A549 (cell line): ENCODE measurements around the gene FBXO24. TPM values are rescaled to one million over a fixed set of nuclear protein-coding genes. Genes with fewer than 3 reads are reported as not detected.

ENCODE experiments used
- ATAC-seq, 2 experiments: fragments of 200-7000 bp in 1 of 2; fragments of >200 bp in 1 of 2; cut with Nextera tagmentation in 1 of 2; cut with Tn5 transposase in 1 of 2; 3 replicates each; pipeline versions ENCODE4 v1.8.0 to v1.9.1; 2018 to 2020; ENCODE audit warnings: mild to moderate bottlenecking in 1 of 2, moderate library complexity in 1 of 2
- CTCF ChIA-PET: fragments of 300-600 bp; sonication (Branson Sonifier 250); formaldehyde crosslinking; extraction: SDS; loops from one replicate; lab custom pipeline; 2021; ENCODE audit warnings: antibody characterized with exemption, inconsistent platforms; lab: Yijun Ruan, JAX
- POLR2A ChIA-PET: fragments of 350-600 bp; formaldehyde crosslinking; extraction: SDS; loops from one replicate; lab custom pipeline; 2021; ENCODE audit warnings: antibody characterized with exemption, inconsistent platforms; lab: Yijun Ruan, JAX
- DNase-seq, 2 experiments: peaks; one replicate each; pipeline versions ENCODE4 v3.0.0 to v3.0.0-alpha.2; 2011 to 2016; ENCODE audit warnings: low read depth in 1 of 2, low spot score in 1 of 2
- FAIRE-seq: peaks from 2 replicates; lab custom pipeline; 2011; peaks lifted over from hg19 to GRCh38; lab: Jason Lieb, UNC
- H3K27ac ChIP-seq, 2 experiments: fragments of >200 bp; sonication (Bioruptor Twin); formaldehyde crosslinking; 3 replicates each; pipeline ENCODE4 v1.5.1; 2016 to 2017
- H3K4me1 ChIP-seq: fragments of >200 bp; sonication (Bioruptor Twin); formaldehyde crosslinking; 3 replicates; pipeline ENCODE4 v1.6.1; 2016
- H3K4me2 ChIP-seq: fragments of >200 bp; sonication (Bioruptor Twin); formaldehyde crosslinking; 3 replicates; pipeline ENCODE4 v1.6.1; 2016
- H3K4me3 ChIP-seq: fragments of >200 bp; sonication (Bioruptor Twin); formaldehyde crosslinking; 3 replicates; pipeline ENCODE4 v1.5.1; 2016
- H3K9me3 ChIP-seq: fragments of >200 bp; sonication (Bioruptor Twin); formaldehyde crosslinking; 3 replicates; pipeline ENCODE4 v1.6.1; 2016
- CBX2 ChIP-seq: fragments of 200-600 bp; sonication (generic); IDR thresholded peaks from 2 replicates; pipeline ENCODE4 v1.6.1; 2016; ENCODE audit warnings: low read depth, mild to moderate bottlenecking, borderline replicate concordance
- CEBPB ChIP-seq, 2 experiments: fragments of >200 bp in 1 of 2; sonication (Bioruptor Twin) in 1 of 2; formaldehyde crosslinking in 1 of 2; IDR thresholded peaks; 2 replicates each; pipeline ENCODE4 v1.6.1; 2012 to 2016
- CHD4 ChIP-seq: fragments of 200-600 bp; sonication (generic); IDR thresholded peaks from 2 replicates; pipeline ENCODE4 v1.6.1; 2016; ENCODE audit warnings: antibody characterized with exemption, mild to moderate bottlenecking, borderline replicate concordance
- CTCF ChIP-seq: fragments of >200 bp; sonication (Bioruptor Twin); formaldehyde crosslinking; IDR thresholded peaks from 3 replicates; pipeline ENCODE4 v1.5.1; 2016
- EHMT2 ChIP-seq: fragments of 200-600 bp; sonication (generic); IDR thresholded peaks from 2 replicates; pipeline ENCODE4 v1.6.1; 2016; ENCODE audit warnings: antibody characterized with exemption, low read depth, mild to moderate bottlenecking, moderate library complexity
- ELK1 ChIP-seq: fragments of 150-350 bp; IDR thresholded peaks from 2 replicates; pipeline ENCODE4 v1.6.1; 2014; ENCODE audit warnings: low read depth, mild to moderate bottlenecking, low read length
- EP300 ChIP-seq, 2 experiments: fragments of >200 bp; sonication (Bioruptor Twin); formaldehyde crosslinking; IDR thresholded peaks; 2 replicates in 1 of 2; 3 replicates in 1 of 2; pipeline ENCODE4 v1.6.1; 2016 to 2017
- ESRRA ChIP-seq: fragments of 150-350 bp; IDR thresholded peaks from 2 replicates; pipeline ENCODE4 v1.6.1; 2014; ENCODE audit warnings: mild to moderate bottlenecking, low read length, borderline replicate concordance
- FOSB ChIP-seq: fragments of 250-450 bp; sonication (Bioruptor Pico); IDR thresholded peaks from 2 replicates; pipeline ENCODE4 v1.5.0; 2020; ENCODE audit warnings: mild to moderate bottlenecking, moderate library complexity
- FOSL2 ChIP-seq, 2 experiments: fragments of 450-650 bp in 1 of 2; fragments of >200 bp in 1 of 2; sonication (Bioruptor Twin) in 1 of 2; formaldehyde crosslinking; IDR thresholded peaks; 2 replicates each; pipeline versions ENCODE4 v1.5.0 to v1.6.1; 2016 to 2020; ENCODE audit warnings: mild to moderate bottlenecking in 1 of 2, moderate library complexity in 1 of 2
- GATA3 ChIP-seq: IDR thresholded peaks from 2 replicates; pipeline ENCODE4 v1.6.1; 2012; ENCODE audit warnings: borderline replicate concordance
- HDAC2 ChIP-seq: fragments of 200-600 bp; sonication (generic); IDR thresholded peaks from 2 replicates; pipeline ENCODE4 v1.6.1; 2016
- HOXA7 ChIP-seq: fragments of 250-450 bp; sonication (Bioruptor Pico); IDR thresholded peaks from 2 replicates; pipeline ENCODE4 v1.5.0; 2020; ENCODE audit warnings: mild to moderate bottlenecking, moderate library complexity
- HOXB5 ChIP-seq: fragments of 250-450 bp; sonication (Bioruptor Pico); IDR thresholded peaks from 2 replicates; pipeline ENCODE4 v1.5.0; 2020; ENCODE audit warnings: mild to moderate bottlenecking, moderate library complexity
- JUN ChIP-seq, 2 experiments: fragments of >200 bp; sonication (Bioruptor Twin); formaldehyde crosslinking; IDR thresholded peaks; 2 replicates in 1 of 2; 3 replicates in 1 of 2; pipeline ENCODE4 v1.6.1; 2016 to 2017
- KDM5A ChIP-seq: fragments of 200-600 bp; sonication (generic); IDR thresholded peaks from 2 replicates; pipeline ENCODE4 v1.6.1; 2016; ENCODE audit warnings: antibody characterized with exemption, mild to moderate bottlenecking
- MAZ ChIP-seq: fragments of 150-350 bp; IDR thresholded peaks from 2 replicates; pipeline ENCODE4 v1.6.1; 2014; ENCODE audit warnings: antibody characterized with exemption, low read depth, low read length, borderline replicate concordance
- MYC ChIP-seq: IDR thresholded peaks from 2 replicates; pipeline ENCODE4 v1.6.1; 2012; ENCODE audit warnings: mild to moderate bottlenecking, inconsistent platforms, low read length, improper control_type of control experiment, borderline replicate concordance
- NFE2L2 ChIP-seq: fragments of 150-350 bp; conservative IDR thresholded peaks from 2 replicates; pipeline ENCODE4 v1.6.1; 2014; ENCODE audit warnings: low read length
- NR3C1 ChIP-seq: fragments of >200 bp; sonication (Bioruptor Twin); formaldehyde crosslinking; IDR thresholded peaks from 3 replicates; pipeline ENCODE4 v1.6.1; 2017
- PBX3 ChIP-seq: IDR thresholded peaks from 2 replicates; pipeline ENCODE4 v1.6.1; 2012
- POLR2A ChIP-seq: IDR thresholded peaks from 2 replicates; pipeline ENCODE4 v1.6.1; 2012; ENCODE audit warnings: mild to moderate bottlenecking, low read length
- RARB ChIP-seq: fragments of 250-450 bp; sonication (Bioruptor Pico); IDR thresholded peaks from 2 replicates; pipeline ENCODE4 v1.8.0; 2021; ENCODE audit warnings: mild to moderate bottlenecking, moderate library complexity
- RCOR1 ChIP-seq: fragments of 150-350 bp; IDR thresholded peaks from 2 replicates; pipeline ENCODE4 v1.6.1; 2014; ENCODE audit warnings: antibody characterized with exemption, low read length, low read depth
- RFX5 ChIP-seq: fragments of 450-650 bp; IDR thresholded peaks from 2 replicates; pipeline ENCODE4 v1.7.1; 2014; ENCODE audit warnings: antibody characterized with exemption, mild to moderate bottlenecking, moderate library complexity
- RNF2 ChIP-seq: fragments of 200-600 bp; sonication (generic); IDR thresholded peaks from 2 replicates; pipeline ENCODE4 v1.6.1; 2016; ENCODE audit warnings: low read depth, mild to moderate bottlenecking, antibody characterized with exemption, moderate library complexity, borderline replicate concordance
- SMC3 ChIP-seq: fragments of >200 bp; sonication (Bioruptor Twin); formaldehyde crosslinking; IDR thresholded peaks from 3 replicates; pipeline ENCODE4 v1.6.1; 2018; ENCODE audit warnings: inconsistent platforms
- USF2 ChIP-seq: fragments of 450-650 bp; IDR thresholded peaks from 2 replicates; pipeline ENCODE4 v1.6.1; 2014; ENCODE audit warnings: antibody characterized with exemption
- ZC3H11A ChIP-seq: fragments of 450-650 bp; IDR thresholded peaks from 2 replicates; pipeline ENCODE4 v1.6.1; 2014; ENCODE audit warnings: antibody characterized with exemption, mild to moderate bottlenecking
- ZFP36 ChIP-seq: fragments of 450-650 bp; IDR thresholded peaks from 2 replicates; pipeline ENCODE4 v1.6.1; 2014; ENCODE audit warnings: borderline replicate concordance; ENCODE audit not compliant: partially characterized antibody
- WGBS: methylation state at CpG from one replicate; pipeline ENCODE4 v1.1.6; 2017; ENCODE audit errors: missing lambda C conversion rate; 5-methylcytosine and 5-hydroxymethylcytosine counted together
- polyA plus RNA-seq, 4 experiments: library from polyadenylated mRNA; depleted of rRNA in 3 of 4; stranded (reverse); fragments of >200 nt; fragmentation: RNase III in 1 of 4; extraction: RNeasy Plus Mini Kit Qiagen cat#74134 plus additional on column Dnase treatment in 1 of 4; gene quantifications; 2 replicates in 3 of 4; 3 replicates in 1 of 4; pipeline ENCODE4 v1.2.3, GENCODE V29; 2011 to 2017

The FBXO24 gene
- polyA plus RNA-seq, 2 of the 4 experiments (the other 2 are of a cell fraction) = 0.19 to 0.52 TPM

- Histone ChIP-seq H3K27ac (peak overlapping the region in 1 of 2 experiments; percentile 8; a peak in 1 of 6 replicates), H3K4me2 (no peak overlapping the region), H3K4me3 (no peak overlapping the region), H3K9me3 (no peaks in the 10 kb centered on the region), H3K4me1 (peaks cover 15% of the 10 kb centered on the region; the same call in 2 of the 3 replicates)
- 89% methylated on average over 9 of the region's 12 CpGs for WGBS
- ATAC-seq = peak in 1 of 2 experiments; percentile 4; a peak in 2 of 6 replicates
- DNase-seq = no peak
- ChIA-PET POLR2A (no interaction called here), CTCF (interaction anchor here (0.9 to 14.3 kb wide), 8 partner anchors 8 to 124 kb away, joined by 3 to 273 read pairs (median 6); partner anchors contain the start of genes FBXO24, LRCH4, MOSPD3 and NYAP1)
- FAIRE-seq = no peak
- TF ChIP-seq RCOR1 = no peak
- TF ChIP-seq RARB = no peak
- no peak for TF ChIP-seq RFX5
- TF ChIP-seq KDM5A = no peak
- TF ChIP-seq CBX2 = no peak
- TF ChIP-seq ESRRA = no peak
- no peak for TF ChIP-seq NFE2L2
- TF ChIP-seq GATA3 = no peak
- TF ChIP-seq PBX3 = no peak
- no peak for TF ChIP-seq HOXA7 (CRISPR knock-in tag)
- TF ChIP-seq EHMT2 = no peak
- TF ChIP-seq CHD4 = no peak
- TF ChIP-seq MYC = no peak
- TF ChIP-seq FOSB (CRISPR knock-in tag) = no peak
- no peak for TF ChIP-seq FOSL2 (IDR thresholded peaks at IDR 0.05)
- no peak for TF ChIP-seq FOSL2 (CRISPR knock-in tag; IDR thresholded peaks at IDR 0.05)
- no peak for TF ChIP-seq HDAC2
- no peak for TF ChIP-seq ZFP36
Observed at GRCh38 chr7:100567031-100567730, 18.9 kb upstream of the FBXO24 start.

- no peak for DNase-seq
- TF ChIP-seq POLR2A = no peak
- no peak for TF ChIP-seq EP300 (IDR thresholded peaks at IDR 0.05)
- TF ChIP-seq HOXB5 (CRISPR knock-in tag) = no peak
- TF ChIP-seq MAZ = no peak
- no peak for TF ChIP-seq RNF2
- no peak for TF ChIP-seq JUN (IDR thresholded peaks at IDR 0.05)
- TF ChIP-seq RFX5 = no peak
- TF ChIP-seq USF2 = no peak
- TF ChIP-seq FOSL2 (IDR thresholded peaks at IDR 0.05) = no peak
- TF ChIP-seq FOSL2 (CRISPR knock-in tag; IDR thresholded peaks at IDR 0.05) = no peak
- no peak for TF ChIP-seq NR3C1
- no peak for TF ChIP-seq CTCF
- TF ChIP-seq PBX3 = no peak
- TF ChIP-seq ELK1 = no peak
- no peak for TF ChIP-seq SMC3
- no peak for TF ChIP-seq RCOR1
- TF ChIP-seq CEBPB (IDR thresholded peaks at IDR 0.05) = no peak
- TF ChIP-seq ZC3H11A = no peak
- no peak overlapping the region for H3K4me2 ChIP-seq
- peak overlapping the region in 1 of 2 experiments; percentile 8; a peak in 1 of 6 replicates for H3K27ac ChIP-seq
- ChIA-PET CTCF (interaction anchor here (0.9 to 14.3 kb wide), 9 partner anchors 8 to 124 kb away, joined by 3 to 273 read pairs (median 5); partner anchors contain the start of genes FBXO24, LRCH4, NYAP1 and SPACDR), POLR2A (no interaction called here)
- peaks cover 15% of the 10 kb centered on the region; the same call in 2 of the 3 replicates for H3K4me1 ChIP-seq
- WGBS = no CpG with 5 or more reads among the region's 3 CpGs
- no peak for ATAC-seq
- FAIRE-seq = no peak
- no peak overlapping the region for H3K4me3 ChIP-seq
- H3K9me3 ChIP-seq = no peaks in the 10 kb centered on the region
Observed at GRCh38 chr7:100567751-100568175, 18.4 kb upstream of the FBXO24 start.
